GM12865 (cell line): ENCODE measurements around the gene PRKN.

Experiments used
- DNase-seq: peaks from one replicate; pipeline ENCODE4 v3.0.0; 2010; ENCODE audit warnings: low read depth
- H3K4me3 ChIP-seq: 2 replicates; pipeline ENCODE4 v1.5.1; 2011; ENCODE audit warnings: mild to moderate bottlenecking, low read depth, low read length, control low read depth
- TF ChIP-seq, protein P1 (sequence below): IDR thresholded peaks from 2 replicates; pipeline ENCODE4 v1.5.1; 2011; ENCODE audit warnings: low read length, control low read depth, low read depth, inconsistent platforms; ENCODE audit not compliant: insufficient read depth; ENCODE audit errors: missing control alignments

Gene PRKN

DNA sequence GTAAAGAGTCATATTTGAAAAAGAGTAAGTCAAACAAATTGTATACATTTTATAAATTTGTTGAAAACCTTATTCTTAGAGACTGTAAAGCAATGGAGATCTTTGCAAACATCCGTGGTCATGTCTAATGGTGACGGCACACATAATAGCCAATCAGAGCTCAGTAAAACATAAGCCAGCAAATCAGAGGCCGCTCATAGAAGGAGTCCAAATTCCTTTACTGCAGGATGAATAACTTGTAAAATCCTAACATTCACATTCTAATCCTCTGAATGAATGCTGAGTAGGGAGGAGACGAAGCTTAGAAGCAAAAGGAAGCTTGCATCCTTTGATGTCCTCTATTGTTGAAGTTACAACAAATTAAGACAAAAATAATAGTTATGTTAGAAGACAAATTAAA lies 401.7 kb downstream of the PRKN start:
- TF ChIP-seq, protein P1, sequence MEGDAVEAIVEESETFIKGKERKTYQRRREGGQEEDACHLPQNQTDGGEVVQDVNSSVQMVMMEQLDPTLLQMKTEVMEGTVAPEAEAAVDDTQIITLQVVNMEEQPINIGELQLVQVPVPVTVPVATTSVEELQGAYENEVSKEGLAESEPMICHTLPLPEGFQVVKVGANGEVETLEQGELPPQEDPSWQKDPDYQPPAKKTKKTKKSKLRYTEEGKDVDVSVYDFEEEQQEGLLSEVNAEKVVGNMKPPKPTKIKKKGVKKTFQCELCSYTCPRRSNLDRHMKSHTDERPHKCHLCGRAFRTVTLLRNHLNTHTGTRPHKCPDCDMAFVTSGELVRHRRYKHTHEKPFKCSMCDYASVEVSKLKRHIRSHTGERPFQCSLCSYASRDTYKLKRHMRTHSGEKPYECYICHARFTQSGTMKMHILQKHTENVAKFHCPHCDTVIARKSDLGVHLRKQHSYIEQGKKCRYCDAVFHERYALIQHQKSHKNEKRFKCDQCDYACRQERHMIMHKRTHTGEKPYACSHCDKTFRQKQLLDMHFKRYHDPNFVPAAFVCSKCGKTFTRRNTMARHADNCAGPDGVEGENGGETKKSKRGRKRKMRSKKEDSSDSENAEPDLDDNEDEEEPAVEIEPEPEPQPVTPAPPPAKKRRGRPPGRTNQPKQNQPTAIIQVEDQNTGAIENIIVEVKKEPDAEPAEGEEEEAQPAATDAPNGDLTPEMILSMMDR = no peak

DNA sequence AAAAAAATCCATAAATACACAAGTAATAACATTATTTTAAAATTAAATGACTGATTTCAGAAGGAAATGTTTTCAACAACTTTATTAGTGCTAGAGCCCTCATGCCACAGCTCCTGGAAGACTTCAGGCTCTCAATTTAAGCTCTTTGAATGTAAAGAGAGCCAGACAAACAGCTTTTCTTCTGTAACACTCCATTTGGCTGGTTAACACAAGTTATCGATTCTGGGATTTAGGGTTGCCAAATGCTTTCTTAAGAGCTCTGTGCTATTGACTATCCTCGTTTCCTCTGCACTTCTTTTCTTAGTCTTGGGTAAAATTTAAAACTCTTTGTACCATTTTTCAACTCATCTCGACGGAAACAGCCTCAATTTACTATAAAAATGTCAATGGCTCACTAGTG lies 402.5 kb downstream of the PRKN start:
- TF ChIP-seq, protein P1 = no peak
- H3K4me3 ChIP-seq = no peak overlapping the region
- DNase-seq = no peak

More for the DNA sequence above, 401.7 kb downstream of the PRKN start:
- no peak overlapping the region for H3K4me3 ChIP-seq
- no peak for DNase-seq

DNA sequence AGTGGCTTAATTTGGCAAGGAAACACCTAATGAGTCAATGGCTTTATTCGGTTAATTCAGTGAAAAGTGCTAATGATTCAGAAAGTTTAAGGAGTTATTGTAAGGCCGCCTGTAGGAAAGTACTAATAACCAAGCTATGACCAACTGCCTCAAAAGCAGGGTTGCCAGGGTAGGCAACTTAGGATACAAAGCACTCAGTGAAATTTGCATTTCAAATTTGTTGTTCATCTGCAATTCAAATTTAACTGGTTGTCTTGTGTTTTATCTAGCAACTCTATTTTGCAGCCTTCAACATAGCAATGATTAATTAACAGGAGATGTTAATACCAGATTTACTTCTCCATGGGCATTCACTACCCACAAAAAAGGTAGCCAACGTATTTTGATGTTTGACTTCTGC lies 412.3 kb downstream of the PRKN start:
- H3K4me3 ChIP-seq = no peak overlapping the region
- DNase-seq = no peak
- TF ChIP-seq, protein P1 = no peak

DNA sequence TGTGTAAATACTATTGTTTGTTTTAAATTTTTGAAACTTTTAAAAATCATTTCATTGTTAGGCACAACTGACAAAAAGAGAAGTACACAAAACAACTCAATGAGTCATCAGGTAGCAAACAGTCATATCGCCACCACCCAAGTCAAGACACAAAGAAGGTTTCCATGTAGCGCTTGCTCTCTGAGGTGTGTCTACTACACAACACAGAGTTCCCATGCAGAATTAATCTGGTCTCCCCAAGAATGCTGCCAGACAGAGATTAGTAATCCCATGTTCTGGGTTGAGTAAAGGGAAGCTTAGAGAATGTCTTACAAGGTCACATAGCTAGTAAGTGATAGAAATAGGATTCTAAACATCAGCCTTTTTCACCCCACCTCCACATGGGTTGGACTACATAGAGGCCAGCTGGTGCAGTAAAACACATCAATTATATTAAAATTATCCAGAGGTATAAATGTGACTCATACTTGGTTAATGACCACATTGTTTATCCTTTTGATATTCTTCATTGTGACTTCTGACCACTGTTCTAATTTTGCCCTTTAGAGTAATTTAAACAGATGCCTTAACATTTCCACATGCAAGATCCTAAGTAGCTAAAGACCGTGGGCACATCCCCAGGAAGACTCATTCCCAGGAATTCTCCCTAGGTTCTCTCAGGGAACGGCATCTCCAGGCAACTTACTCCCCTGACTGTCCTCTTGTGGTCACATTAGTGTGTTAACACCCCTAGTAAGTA lies 413.5 kb downstream of the PRKN start:
- TF ChIP-seq, protein P1 = no peak
- no peak overlapping the region for H3K4me3 ChIP-seq

DNA sequence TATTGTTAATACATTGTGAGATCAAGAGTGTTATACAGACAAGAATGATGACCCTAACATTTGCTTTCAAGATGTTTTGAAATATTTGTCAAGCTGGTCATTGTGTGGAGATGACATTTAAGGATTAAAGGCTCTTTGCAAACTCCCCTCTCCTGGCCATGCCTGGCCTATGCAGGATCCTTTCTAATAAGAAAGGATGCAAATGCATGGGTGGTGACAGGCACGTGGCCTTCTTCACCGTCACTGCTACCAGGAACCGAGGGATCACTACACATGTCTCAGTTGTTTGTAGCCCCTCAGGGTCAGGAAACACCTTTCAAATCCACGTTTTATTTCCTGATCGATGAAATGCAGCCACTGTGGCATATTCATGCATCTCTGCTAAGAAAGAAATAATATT lies 419.7 kb downstream of the PRKN start:
- DNase-seq = no peak
- TF ChIP-seq, protein P1 = no peak
- H3K4me3 ChIP-seq = no peak overlapping the region

More for the DNA sequence above, 413.5 kb downstream of the PRKN start:
- no peak for DNase-seq

DNA sequence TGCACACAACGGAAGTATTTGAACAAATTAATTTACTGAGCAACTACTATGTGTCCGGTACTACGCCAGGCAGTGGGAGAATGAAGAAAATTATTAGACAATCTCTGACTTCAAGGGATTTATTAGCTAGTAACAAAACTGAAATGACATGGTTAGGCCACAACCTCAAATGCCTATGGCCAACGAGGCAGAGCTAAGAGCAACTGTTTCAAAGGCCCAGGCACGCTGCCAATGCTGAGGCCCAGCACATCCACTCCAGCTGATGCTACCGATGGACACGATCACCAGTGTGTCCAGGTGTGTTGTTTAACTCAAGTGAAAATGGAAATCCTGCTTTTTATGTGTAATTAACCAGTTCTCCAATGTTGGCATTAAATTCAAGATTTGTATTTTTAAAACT lies 420.9 kb downstream of the PRKN start:
- no peak overlapping the region for H3K4me3 ChIP-seq
- no peak for DNase-seq
- TF ChIP-seq, protein P1 = no peak

DNA sequence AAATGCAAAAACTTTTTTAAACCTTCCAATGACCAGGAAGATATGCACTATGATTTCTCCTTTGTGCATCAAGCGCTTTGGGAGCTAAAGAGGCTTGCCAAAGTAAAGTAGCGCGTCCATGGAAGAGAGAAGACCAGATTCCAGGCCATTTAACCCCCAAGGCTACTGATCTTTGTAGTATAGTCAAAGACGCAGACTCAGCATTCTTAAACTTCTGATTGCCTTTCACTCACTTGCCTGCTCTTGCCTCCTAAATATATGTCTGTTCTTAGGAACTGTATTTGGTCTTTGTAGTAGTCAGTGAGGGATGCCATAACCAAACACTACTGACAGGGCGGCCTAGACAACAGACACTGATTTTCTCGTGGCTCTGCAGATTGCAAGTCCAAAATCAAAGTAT lies 426.4 kb downstream of the PRKN start:
- DNase-seq = no peak
- H3K4me3 ChIP-seq = no peak overlapping the region
- TF ChIP-seq, protein P1 = no peak
